Measurements from ENCODE around the gene MAML1. TPM values are rescaled to one million over a fixed set of nuclear protein-coding genes. Genes with fewer than 3 reads are reported as not detected.

The MAML1 gene
- total RNA-seq, 2 donors from 2014 or later, result 26.9 to 28.0 TPM

GRCh38 chr5:179794171-179794570 is 61.5 kb downstream of the MAML1 start:
- DNase-seq, result no peak
- Mint-ChIP-seq H3K4me1 (ENCODE audit: low read depth) (peaks cover 25% of the 10 kb centered on the region), H3K36me3 (ENCODE audit: insufficient read depth in 2 of 2) (peaks cover 0 to 7% of the 10 kb centered on the region in 2 donors), H3K9me3 (peaks cover 0 to 1% of the 10 kb centered on the region in 2 donors), H3K4me3 (peak overlapping the region in 1 of 2 donors; percentile 63), H3K27me3 (ENCODE audit: low read depth) (no peaks in the 10 kb centered on the region), H3K27ac (no peak overlapping the region)
- no peak for ATAC-seq (replicated peaks in 1 of 2)

GRCh38 chr5:179794575-179794974 is 62.0 kb downstream of the MAML1 start:
- Mint-ChIP-seq H3K27me3 (ENCODE audit: low read depth) (no peaks in the 10 kb centered on the region), H3K4me1 (ENCODE audit: low read depth) (peaks cover 25% of the 10 kb centered on the region), H3K36me3 (ENCODE audit: insufficient read depth in 2 of 2) (peaks cover 0 to 7% of the 10 kb centered on the region in 2 donors), H3K27ac (no peak overlapping the region), H3K9me3 (no peaks in the 10 kb centered on the region), H3K4me3 (peak overlapping the region; percentile 63 to 65)
- DNase-seq (no peak), ATAC-seq (replicated peaks in 1 of 2) (no peak)

- Mint-ChIP-seq H3K9me3 (no peaks in the 10 kb centered on the region), H3K36me3 (ENCODE audit: insufficient read depth in 2 of 2) (peaks cover 0 to 7% of the 10 kb centered on the region in 2 donors), H3K4me1 (ENCODE audit: low read depth) (peaks cover 25% of the 10 kb centered on the region), H3K27ac (no peak overlapping the region), H3K4me3 (peak overlapping the region; percentile 63 to 65), H3K27me3 (ENCODE audit: low read depth) (no peaks in the 10 kb centered on the region)
- peak; percentile 2 for ATAC-seq (replicated peaks in 1 of 2)
- no peak for DNase-seq
Measured at GRCh38 chr5:179795049-179795862, 62.6 kb downstream of the MAML1 start.

- peak; percentile 83 to 88 for DNase-seq
- no peaks in the 10 kb centered on the region for H3K27me3 Mint-ChIP-seq (ENCODE audit: low read depth)
- peak; percentile 78 to 83 for ATAC-seq (replicated peaks in 1 of 2)
- H3K27ac Mint-ChIP-seq, result no peak overlapping the region
- no peaks in the 10 kb centered on the region for H3K9me3 Mint-ChIP-seq
- peaks cover 0 to 7% of the 10 kb centered on the region in 2 donors for H3K36me3 Mint-ChIP-seq (ENCODE audit: insufficient read depth in 2 of 2)
- H3K4me3 Mint-ChIP-seq, result peak overlapping the region; percentile 57 to 66
- peaks cover 25% of the 10 kb centered on the region for H3K4me1 Mint-ChIP-seq (ENCODE audit: low read depth)
Measured at GRCh38 chr5:179795863-179796833, 63.5 kb downstream of the MAML1 start.

- Mint-ChIP-seq H3K4me1 (ENCODE audit: low read depth) (peaks cover 31% of the 10 kb centered on the region), H3K27ac (peak overlapping the region; percentile 42), H3K36me3 (ENCODE audit: insufficient read depth in 2 of 2) (peaks cover 0 to 9% of the 10 kb centered on the region in 2 donors), H3K4me3 (peak overlapping the region; percentile 57 to 66), H3K9me3 (no peaks in the 10 kb centered on the region), H3K27me3 (ENCODE audit: low read depth) (no peaks in the 10 kb centered on the region)
- DNase-seq, result no peak
- ATAC-seq (replicated peaks in 1 of 2), result no peak
Measured at GRCh38 chr5:179796877-179797608, 64.4 kb downstream of the MAML1 start.

GRCh38 chr5:179797741-179798140 is 65.1 kb downstream of the MAML1 start:
- no peaks in the 10 kb centered on the region for H3K9me3 Mint-ChIP-seq
- H3K36me3 Mint-ChIP-seq (ENCODE audit: insufficient read depth in 2 of 2), result peaks cover 0 to 9% of the 10 kb centered on the region in 2 donors
- no peaks in the 10 kb centered on the region for H3K27me3 Mint-ChIP-seq (ENCODE audit: low read depth)
- H3K27ac Mint-ChIP-seq, result peak overlapping the region; percentile 42
- peaks cover 34% of the 10 kb centered on the region for H3K4me1 Mint-ChIP-seq (ENCODE audit: low read depth)
- DNase-seq (no peak), ATAC-seq (replicated peaks in 1 of 2) (no peak)
- H3K4me3 Mint-ChIP-seq, result no peak overlapping the region

- Mint-ChIP-seq H3K4me3 (no peak overlapping the region), H3K27ac (no peak overlapping the region), H3K36me3 (ENCODE audit: insufficient read depth in 2 of 2) (peaks cover 0 to 9% of the 10 kb centered on the region in 2 donors), H3K27me3 (ENCODE audit: low read depth) (no peaks in the 10 kb centered on the region), H3K4me1 (ENCODE audit: low read depth) (peaks cover 34% of the 10 kb centered on the region), H3K9me3 (no peaks in the 10 kb centered on the region)
- DNase-seq (no peak), ATAC-seq (replicated peaks in 1 of 2) (no peak)
Measured at GRCh38 chr5:179798144-179798770, 65.6 kb downstream of the MAML1 start.

GRCh38 chr5:179798771-179799643 is 66.4 kb downstream of the MAML1 start:
- peaks cover 34% of the 10 kb centered on the region for H3K4me1 Mint-ChIP-seq (ENCODE audit: low read depth)
- ATAC-seq (replicated peaks in 1 of 2) (no peak), DNase-seq (no peak)
- no peaks in the 10 kb centered on the region for H3K9me3 Mint-ChIP-seq
- H3K4me3 Mint-ChIP-seq, result no peak overlapping the region
- no peaks in the 10 kb centered on the region for H3K27me3 Mint-ChIP-seq (ENCODE audit: low read depth)
- H3K27ac Mint-ChIP-seq, result no peak overlapping the region
- H3K36me3 Mint-ChIP-seq (ENCODE audit: insufficient read depth in 2 of 2), result peaks cover 0 to 9% of the 10 kb centered on the region in 2 donors

- Mint-ChIP-seq H3K4me1 (ENCODE audit: low read depth) (peaks cover 34% of the 10 kb centered on the region), H3K27ac (no peak overlapping the region), H3K36me3 (ENCODE audit: insufficient read depth in 2 of 2) (peaks cover 0 to 9% of the 10 kb centered on the region in 2 donors), H3K9me3 (no peaks in the 10 kb centered on the region), H3K27me3 (ENCODE audit: low read depth) (no peaks in the 10 kb centered on the region), H3K4me3 (no peak overlapping the region)
- no peak for DNase-seq
- ATAC-seq (replicated peaks in 1 of 2), result no peak
Measured at GRCh38 chr5:179799644-179799973, 67.0 kb downstream of the MAML1 start.

GRCh38 chr5:179800071-179800695 is 67.6 kb downstream of the MAML1 start:
- Mint-ChIP-seq H3K4me1 (ENCODE audit: low read depth) (peaks cover 39% of the 10 kb centered on the region), H3K27ac (no peak overlapping the region), H3K4me3 (no peak overlapping the region), H3K9me3 (no peaks in the 10 kb centered on the region), H3K27me3 (ENCODE audit: low read depth) (no peaks in the 10 kb centered on the region), H3K36me3 (ENCODE audit: insufficient read depth in 2 of 2) (peaks cover 0 to 9% of the 10 kb centered on the region in 2 donors)
- DNase-seq (no peak), ATAC-seq (replicated peaks in 1 of 2) (no peak)

GRCh38 chr5:179800696-179801201 is 68.1 kb downstream of the MAML1 start:
- Mint-ChIP-seq H3K27me3 (ENCODE audit: low read depth) (no peaks in the 10 kb centered on the region), H3K27ac (no peak overlapping the region), H3K36me3 (ENCODE audit: insufficient read depth in 2 of 2) (peaks cover 0 to 11% of the 10 kb centered on the region in 2 donors), H3K9me3 (no peaks in the 10 kb centered on the region), H3K4me1 (ENCODE audit: low read depth) (peaks cover 40% of the 10 kb centered on the region), H3K4me3 (no peak overlapping the region)
- DNase-seq, result no peak
- ATAC-seq (replicated peaks in 1 of 2), result no peak
